Erythroblast (primary cell): ENCODE results near the gene TENM4.

Source experiments
- GATA1 ChIP-seq: IDR thresholded peaks from 2 replicates; pipeline ENCODE4 v1.6.1; 2011; ENCODE audit warnings: low read depth, mild to moderate bottlenecking, control low read depth, low read length, moderate library complexity
- POLR2A ChIP-seq: IDR thresholded peaks from 2 replicates; pipeline ENCODE4 v1.6.1; 2011; ENCODE audit warnings: mild to moderate bottlenecking, low read length

DNA sequence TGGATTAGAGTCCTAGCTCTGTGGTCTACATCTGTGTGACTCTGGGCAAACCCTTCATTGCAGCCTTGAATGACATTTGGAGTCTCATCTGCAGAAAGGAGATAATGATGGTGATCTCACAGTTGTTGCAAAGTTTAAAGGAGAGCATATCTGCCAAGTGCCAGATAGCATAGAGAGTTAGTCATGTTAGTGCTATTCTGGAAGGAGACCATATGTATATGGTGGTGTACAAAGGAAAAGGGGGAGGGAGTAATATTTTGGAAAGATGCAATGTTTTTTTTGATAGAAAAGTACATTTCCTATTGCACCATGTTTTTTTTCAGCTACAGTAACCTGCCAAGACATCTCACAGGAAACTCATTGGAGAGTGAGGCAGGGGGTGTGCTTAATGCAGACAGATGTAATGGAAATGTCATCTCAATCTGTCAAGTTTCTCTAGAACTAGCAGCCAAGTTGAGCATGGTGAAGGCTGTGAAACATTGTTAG, 774.1 kb downstream of the TENM4 start:
- TF ChIP-seq POLR2A (no peak), GATA1 (no peak)
